ENCODE data around the gene GLIPR2. TPM values are rescaled to one million over a fixed set of nuclear protein-coding genes. Genes with fewer than 3 reads are reported as not detected.

Gene GLIPR2
- total RNA-seq, 1 donor from 2014 or later, result 14.3 TPM

DNA sequence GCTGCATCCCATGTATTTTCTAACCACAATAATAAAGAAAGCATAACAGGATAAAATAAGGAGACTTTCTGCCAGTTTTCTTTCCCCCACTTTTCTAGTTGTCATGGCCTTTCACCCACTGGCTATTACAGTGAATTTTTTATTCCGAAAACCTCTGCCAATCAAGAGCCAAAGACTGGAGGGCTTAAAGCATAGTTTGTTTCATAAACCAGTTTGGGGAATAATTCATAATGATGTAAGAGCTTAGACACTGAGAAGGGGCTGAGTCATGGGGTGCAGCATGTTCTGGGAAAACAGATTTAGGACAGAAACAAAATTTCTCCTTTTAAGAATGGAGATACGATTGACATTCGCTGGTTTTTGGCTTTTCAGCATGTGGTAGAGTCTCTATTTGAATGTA, 4.4 kb upstream of the GLIPR2 start:
- ATAC-seq (ENCODE audit: low read depth) (no peak), DNase-seq (no peak)
- H3K36me3 Mint-ChIP-seq (ENCODE audit: low read depth), result no peaks in the 10 kb centered on the region
- H3K4me3 Mint-ChIP-seq, result no peak overlapping the region
- no peaks in the 10 kb centered on the region for H3K27me3 Mint-ChIP-seq
- POLR2A ChIA-PET, result no interaction called here
- no peak overlapping the region for H3K27ac Mint-ChIP-seq
- H3K4me1 Mint-ChIP-seq, result peaks cover 25% of the 10 kb centered on the region
- CTCF ChIA-PET, result interaction anchor here (1.7 kb wide), 1 partner anchor 29 kb away, joined by 4 read pairs; no protein-coding TSS in a partner anchor
- intact Hi-C loops (cut with micrococcal nuclease), result no loop called here
- H3K9me3 Mint-ChIP-seq, result no peaks in the 10 kb centered on the region
- TF ChIP-seq, protein P1, sequence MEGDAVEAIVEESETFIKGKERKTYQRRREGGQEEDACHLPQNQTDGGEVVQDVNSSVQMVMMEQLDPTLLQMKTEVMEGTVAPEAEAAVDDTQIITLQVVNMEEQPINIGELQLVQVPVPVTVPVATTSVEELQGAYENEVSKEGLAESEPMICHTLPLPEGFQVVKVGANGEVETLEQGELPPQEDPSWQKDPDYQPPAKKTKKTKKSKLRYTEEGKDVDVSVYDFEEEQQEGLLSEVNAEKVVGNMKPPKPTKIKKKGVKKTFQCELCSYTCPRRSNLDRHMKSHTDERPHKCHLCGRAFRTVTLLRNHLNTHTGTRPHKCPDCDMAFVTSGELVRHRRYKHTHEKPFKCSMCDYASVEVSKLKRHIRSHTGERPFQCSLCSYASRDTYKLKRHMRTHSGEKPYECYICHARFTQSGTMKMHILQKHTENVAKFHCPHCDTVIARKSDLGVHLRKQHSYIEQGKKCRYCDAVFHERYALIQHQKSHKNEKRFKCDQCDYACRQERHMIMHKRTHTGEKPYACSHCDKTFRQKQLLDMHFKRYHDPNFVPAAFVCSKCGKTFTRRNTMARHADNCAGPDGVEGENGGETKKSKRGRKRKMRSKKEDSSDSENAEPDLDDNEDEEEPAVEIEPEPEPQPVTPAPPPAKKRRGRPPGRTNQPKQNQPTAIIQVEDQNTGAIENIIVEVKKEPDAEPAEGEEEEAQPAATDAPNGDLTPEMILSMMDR (IDR thresholded peaks at IDR 0.05), result no peak

DNA sequence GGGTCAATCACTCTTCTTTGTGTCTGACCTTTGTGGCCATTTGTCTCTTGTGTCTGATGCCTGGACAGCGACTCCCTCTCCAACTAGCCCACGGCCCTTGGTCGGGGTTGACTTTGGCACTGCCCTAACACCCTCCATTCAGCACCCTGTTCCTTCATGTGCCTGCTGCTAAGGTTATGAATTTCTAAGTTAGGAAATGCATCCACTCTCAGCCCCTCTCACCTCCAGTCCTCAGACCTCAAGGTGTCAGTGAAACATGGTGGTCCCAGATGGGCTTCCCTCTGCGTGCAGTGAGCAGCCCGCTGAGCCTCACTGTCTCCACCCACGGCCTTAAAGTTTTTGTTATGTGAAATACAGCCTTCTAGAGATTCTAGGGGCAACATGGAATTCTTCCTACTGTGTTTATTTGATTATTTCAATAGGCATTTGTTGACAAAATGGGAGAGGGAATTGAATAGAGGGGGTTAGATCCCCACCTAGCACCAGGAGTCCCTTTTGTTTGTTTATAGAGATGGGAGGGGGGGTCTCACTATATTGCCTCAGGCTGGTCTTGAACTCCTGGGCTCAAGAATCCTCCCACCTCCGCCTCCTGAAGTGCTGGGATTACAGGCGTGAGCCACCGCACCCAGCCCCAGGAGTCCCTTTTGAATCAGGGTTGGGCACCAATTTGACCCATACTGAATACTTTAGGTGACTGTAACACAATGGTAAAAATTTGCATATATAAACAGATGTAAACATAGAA, 1.6 kb upstream of the GLIPR2 start:
- H3K36me3 Mint-ChIP-seq (ENCODE audit: low read depth), result peaks cover 6% of the 10 kb centered on the region
- no peak overlapping the region for H3K27ac Mint-ChIP-seq
- no peaks in the 10 kb centered on the region for H3K27me3 Mint-ChIP-seq
- H3K9me3 Mint-ChIP-seq, result no peaks in the 10 kb centered on the region
- ChIA-PET POLR2A (no interaction called here), CTCF (no interaction called here)
- DNase-seq, result no peak
- H3K4me1 Mint-ChIP-seq, result peaks cover 39% of the 10 kb centered on the region
- TF ChIP-seq, protein P1 (IDR thresholded peaks at IDR 0.05), result no peak
- ATAC-seq (ENCODE audit: low read depth), result no peak
- H3K4me3 Mint-ChIP-seq, result peak overlapping the region; percentile 80
- intact Hi-C loops (cut with micrococcal nuclease), result no loop called here

DNA sequence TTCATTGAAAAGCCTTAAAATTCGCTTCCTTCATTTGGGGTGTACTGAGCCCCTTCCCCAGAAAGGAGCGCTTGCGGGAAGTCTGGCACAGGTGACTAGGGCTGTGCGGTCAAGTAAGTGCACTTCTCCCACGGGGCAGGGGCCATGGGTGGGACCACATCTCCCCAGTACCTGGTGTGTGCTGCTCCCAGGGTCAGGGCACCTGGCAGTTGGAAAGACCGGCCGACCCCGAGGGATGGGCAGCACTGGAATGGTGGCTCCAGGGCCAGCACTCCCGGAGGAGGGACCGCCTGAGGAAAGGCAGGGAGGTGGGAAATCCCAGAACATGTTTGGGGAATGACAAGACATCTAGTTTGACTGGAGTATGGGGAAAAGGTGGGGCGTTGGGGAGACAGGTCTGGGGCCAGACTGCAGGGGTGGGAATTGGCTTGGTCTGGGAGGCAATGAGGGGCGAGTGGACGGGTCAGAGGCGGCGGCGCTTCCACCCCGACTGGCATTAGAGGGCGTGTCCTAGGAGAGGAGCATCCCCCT, 727 bp upstream of the GLIPR2 start:
- H3K4me3 Mint-ChIP-seq, result peak overlapping the region; percentile 80
- ChIA-PET POLR2A (interaction anchor here (1.0 to 4.6 kb wide), 7 partner anchors 9 to 55 kb away, joined by 3 to 33 read pairs (median 5); partner anchors contain the start of gene CLTA), CTCF (interaction anchor here (1.3 to 1.4 kb wide), 2 partner anchors 31 to 34 kb away, joined by 8 to 10 read pairs; no protein-coding TSS in a partner anchor)
- H3K9me3 Mint-ChIP-seq, result no peaks in the 10 kb centered on the region
- H3K4me1 Mint-ChIP-seq, result peaks cover 48% of the 10 kb centered on the region
- intact Hi-C loops (cut with micrococcal nuclease), result loop anchor here (1.0 kb wide), 4 partner anchors 8 to 54 kb away; partner anchors contain the start of gene CLTA
- TF ChIP-seq, protein P1 (IDR thresholded peaks at IDR 0.05), result no peak
- DNase-seq, result no peak
- ATAC-seq (ENCODE audit: low read depth), result no peak
- H3K27me3 Mint-ChIP-seq, result no peaks in the 10 kb centered on the region
- peak overlapping the region; percentile 50 for H3K27ac Mint-ChIP-seq
- H3K36me3 Mint-ChIP-seq (ENCODE audit: low read depth), result peaks cover 6% of the 10 kb centered on the region

DNA sequence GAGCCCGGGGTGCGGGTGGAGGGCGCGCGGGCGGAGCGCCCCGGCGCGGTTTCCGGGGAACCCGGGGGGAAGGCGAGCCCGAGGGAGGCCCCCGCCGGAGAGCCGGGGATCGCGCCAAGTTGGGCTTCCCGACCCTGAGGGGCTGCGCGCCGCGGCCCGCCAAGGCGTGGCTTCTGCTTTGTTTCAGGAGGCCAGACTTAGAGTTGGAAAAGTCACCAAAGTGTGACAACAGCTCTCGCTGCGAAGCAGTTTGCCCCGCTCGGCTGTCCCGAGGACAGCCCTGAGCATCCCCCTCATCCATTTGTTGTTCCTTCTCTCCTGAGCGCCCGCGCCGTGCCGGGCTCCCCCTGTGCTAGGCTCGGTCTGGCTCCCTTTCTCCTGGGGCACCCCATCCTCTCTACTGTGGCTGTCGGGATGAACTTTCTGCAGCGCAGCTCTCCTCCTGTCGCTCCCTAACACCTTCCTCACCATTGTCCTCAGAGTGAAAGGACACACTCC, 410 bp downstream of the GLIPR2 start:
- intact Hi-C loops (cut with micrococcal nuclease), result loop anchor here (1.0 kb wide), 5 partner anchors 7 to 53 kb away; partner anchors contain the start of gene CLTA
- ChIA-PET CTCF (interaction anchor here (1.3 to 1.5 kb wide), 3 partner anchors 27 to 35 kb away, joined by 7 to 10 read pairs (median 8); no protein-coding TSS in a partner anchor), POLR2A (interaction anchor here (0.6 to 4.6 kb wide), 8 partner anchors 8 to 321 kb away, joined by 3 to 33 read pairs (median 5); partner anchors contain the start of gene CLTA)
- Mint-ChIP-seq H3K4me1 (peaks cover 58% of the 10 kb centered on the region), H3K27me3 (no peaks in the 10 kb centered on the region), H3K9me3 (no peaks in the 10 kb centered on the region), H3K27ac (peak overlapping the region; percentile 88), H3K36me3 (ENCODE audit: low read depth) (peaks cover 6% of the 10 kb centered on the region), H3K4me3 (peak overlapping the region; percentile 87)
- TF ChIP-seq, protein P1 (IDR thresholded peaks at IDR 0.05), result no peak
- DNase-seq (no peak), ATAC-seq (ENCODE audit: low read depth) (peak; percentile 16)

All from activated B cell treated with CpG ODN at 0.5 μM for 24 hours (primary cell).